GM11168 (cell line): ENCODE results near the gene RNF150.
"Not testable (repeated sequence)": the region's sequence is repeated elsewhere in the genome, so short reads cannot be mapped to it uniquely, and the experiment has no call there.

Source experiments
- in situ Hi-C: fragments of 300-500 bp; cut with MboI; formaldehyde crosslinking; loops from one replicate; pipeline ENCODE4 v1.12.0; 2022; ENCODE audit warnings: low sequenced_read_pairs; ENCODE audit not compliant: unreplicated experiment

The RNF150 gene

GRCh38 chr4:141133146-141133998, at the start of gene RNF150:
Gene RNF150, minus strand, starts transcription at chr4:141133469.
- in situ Hi-C loops: loop anchor here (25.0 kb wide), 1 partner anchor 246 kb away; no protein-coding TSS in a partner anchor

DNA sequence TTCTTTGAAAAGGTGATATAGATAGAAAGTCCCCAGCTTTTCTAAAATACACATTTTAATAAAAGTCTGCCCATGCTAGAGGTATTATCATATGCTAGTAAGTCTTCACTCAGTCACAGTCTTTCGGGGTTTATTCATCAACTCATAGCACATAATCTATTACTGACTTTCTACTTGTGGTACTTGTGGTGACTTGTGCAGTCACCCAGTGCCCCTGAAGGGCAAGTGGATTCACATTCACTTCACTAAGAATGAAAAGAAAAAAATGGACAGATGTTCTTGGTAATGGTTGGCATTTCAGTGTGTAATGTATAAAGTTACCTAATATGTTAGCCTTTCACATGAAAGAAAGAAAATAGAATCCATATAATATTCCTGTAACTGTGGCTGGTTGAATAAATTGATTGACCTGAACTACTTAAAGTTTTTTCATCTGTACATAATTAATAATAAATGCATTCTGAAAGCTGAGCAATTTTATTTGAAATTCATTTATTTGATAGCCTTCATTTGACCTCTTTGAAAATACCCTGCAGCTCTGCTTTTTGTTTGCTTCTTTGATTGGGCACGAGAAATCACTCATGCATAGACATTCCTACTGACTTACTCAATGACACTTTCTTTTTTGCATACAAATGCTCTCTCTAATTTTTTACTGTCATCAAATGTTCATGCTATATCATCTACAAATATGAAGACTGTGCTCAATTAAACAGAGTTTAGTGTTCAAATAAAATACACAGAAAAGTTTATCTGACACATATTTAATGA, 47.9 kb upstream of the RNF150 start:
- in situ Hi-C loops: no loop called here

GRCh38 chr4:141179474-141180373, 46.5 kb upstream of the RNF150 start:
- in situ Hi-C loops: no loop called here

DNA sequence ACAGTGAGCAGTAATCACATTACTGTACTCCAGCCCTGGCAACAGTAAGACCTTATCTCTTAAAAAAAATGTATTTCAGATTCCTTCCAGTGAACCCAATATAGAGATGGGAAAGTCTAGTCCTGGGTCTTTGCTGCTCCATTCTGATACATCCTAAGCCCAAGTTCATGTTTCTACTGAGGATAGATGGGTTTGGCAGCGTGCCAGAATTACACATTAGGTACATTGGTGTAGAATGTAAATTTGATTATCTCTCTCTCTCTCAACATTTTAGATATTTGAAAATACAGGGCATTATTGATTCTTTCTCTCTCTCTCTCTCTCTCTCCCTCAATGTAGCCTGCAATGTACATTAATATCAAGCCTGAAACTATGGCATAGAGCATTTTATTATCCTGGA, 43.9 kb upstream of the RNF150 start:
- in situ Hi-C loops: no loop called here

- in situ Hi-C loops: no loop called here
Measured at GRCh38 chr4:141174457-141174856, 41.2 kb upstream of the RNF150 start.

DNA sequence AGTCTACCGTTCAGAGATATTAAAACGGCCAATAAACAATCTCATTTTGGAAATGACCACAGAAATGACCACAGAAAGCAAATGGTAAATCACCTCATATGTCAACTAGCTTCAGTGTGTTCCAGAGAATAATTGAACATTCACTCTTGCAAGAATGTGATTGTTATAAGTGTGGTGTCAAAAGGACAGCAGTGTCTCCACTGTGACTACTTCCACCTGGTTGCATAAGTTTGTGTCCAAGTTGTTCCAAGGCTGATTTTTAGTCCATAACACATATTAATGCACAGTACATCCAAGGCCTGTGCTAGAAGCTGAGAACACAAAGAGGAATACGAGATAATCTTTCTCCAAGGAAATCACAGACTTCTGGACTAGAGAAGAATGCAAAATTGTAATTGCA, 37.4 kb upstream of the RNF150 start:
- in situ Hi-C loops: no loop called here

- in situ Hi-C loops: no loop called here
Measured at GRCh38 chr4:141169391-141169790, 36.1 kb upstream of the RNF150 start.

- in situ Hi-C loops: not testable (repeated sequence)
Measured at GRCh38 chr4:141165001-141165400, 31.7 kb upstream of the RNF150 start.

GRCh38 chr4:141159027-141159426, 25.8 kb upstream of the RNF150 start:
- in situ Hi-C loops: no loop called here

- in situ Hi-C loops: no loop called here
Measured at GRCh38 chr4:141158219-141158618, 24.9 kb upstream of the RNF150 start.

- in situ Hi-C loops: no loop called here
Measured at GRCh38 chr4:141155586-141155985, 22.3 kb upstream of the RNF150 start.

DNA sequence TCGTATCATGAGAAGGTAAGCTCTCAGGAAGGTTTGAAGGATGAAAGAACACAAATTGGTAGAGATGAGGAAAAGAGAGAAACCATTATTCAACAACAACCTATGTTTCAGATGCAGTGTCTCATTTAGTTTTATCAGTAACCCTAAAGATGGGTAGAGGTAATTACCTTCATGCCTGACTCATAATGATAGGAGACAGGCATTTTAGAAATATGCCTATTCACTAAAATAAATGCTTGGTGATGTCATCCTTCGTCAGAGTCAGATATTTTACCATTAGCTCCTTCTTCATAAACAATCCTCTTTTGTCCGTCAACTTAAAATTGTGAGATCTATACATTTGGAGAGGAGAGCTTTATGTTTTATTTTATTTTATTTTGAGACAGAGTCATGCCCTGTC, 21.5 kb upstream of the RNF150 start:
- in situ Hi-C loops: no loop called here

- in situ Hi-C loops: no loop called here
Measured at GRCh38 chr4:141153751-141154510, 20.7 kb upstream of the RNF150 start.

DNA sequence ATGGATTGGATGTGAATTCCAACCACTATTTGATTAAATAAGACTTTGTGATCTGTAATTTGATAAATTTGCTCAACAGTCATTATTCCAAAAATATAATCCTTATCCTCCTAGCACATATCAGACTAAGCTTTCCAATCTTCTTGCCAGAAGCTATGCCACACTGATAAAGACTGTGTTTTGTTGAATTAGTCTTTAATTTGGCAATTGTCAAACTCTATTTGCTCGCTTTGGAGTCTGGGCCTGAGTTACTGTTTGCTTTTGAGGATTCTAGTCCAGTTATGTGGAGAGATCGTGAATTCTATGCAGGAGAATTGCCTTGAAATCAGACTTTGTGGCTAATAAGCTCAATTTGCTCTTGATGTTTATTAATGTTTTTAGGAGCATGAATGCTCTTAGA, 10.9 kb upstream of the RNF150 start:
- in situ Hi-C loops: loop anchor here (25.0 kb wide), 1 partner anchor 257 kb away; no protein-coding TSS in a partner anchor

GRCh38 chr4:141142423-141142822, 9.2 kb upstream of the RNF150 start:
- in situ Hi-C loops: loop anchor here (25.0 kb wide), 1 partner anchor 255 kb away; no protein-coding TSS in a partner anchor

GRCh38 chr4:141140391-141141200, 7.3 kb upstream of the RNF150 start:
- in situ Hi-C loops: loop anchor here (25.0 kb wide), 1 partner anchor 253 kb away; no protein-coding TSS in a partner anchor

- in situ Hi-C loops: loop anchor here (25.0 kb wide), 1 partner anchor 247 kb away; no protein-coding TSS in a partner anchor
Measured at GRCh38 chr4:141133999-141134995, 1.0 kb upstream of the RNF150 start.
